ENCODE measurements around the gene OST4.
A peak's percentile ranks its signal among the peaks of the same experiment; 100 is the strongest.

The OST4 gene

GRCh38 chr2:27024188-27024587 is 47.3 kb downstream of the OST4 start:
- TF ChIP-seq CTCF (IDR thresholded peaks at IDR 0.05; ENCODE audit: low read length, missing control alignments) = peak; percentile 17
- H3K4me3 ChIP-seq (replicated peaks; ENCODE audit: low read depth, low read length) = no peak overlapping the region
- no peak for DNase-seq (ENCODE audit: low read depth)

DNA sequence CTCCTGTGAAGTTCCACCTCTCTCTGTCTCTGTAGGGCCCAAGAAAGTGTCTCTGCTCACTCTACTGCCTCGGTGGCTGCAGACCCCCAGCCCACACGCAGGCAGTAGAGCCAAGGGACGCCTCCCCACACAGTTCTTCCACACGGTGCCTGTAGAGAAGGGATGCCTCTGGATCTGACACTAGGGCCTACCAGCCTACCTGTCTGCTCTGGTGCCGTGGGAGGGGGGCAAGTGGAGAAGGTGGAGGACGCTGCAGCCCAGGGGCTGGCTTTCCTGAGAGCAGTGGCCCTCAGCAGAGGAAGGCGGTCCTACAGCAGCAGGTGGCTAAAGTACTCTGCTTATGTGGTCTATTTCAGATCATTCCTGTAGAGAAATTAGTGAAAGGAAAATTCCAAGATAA is 47.7 kb downstream of the OST4 start:
- DNase-seq (ENCODE audit: low read depth) = no peak
- TF ChIP-seq CTCF (IDR thresholded peaks at IDR 0.05; ENCODE audit: low read length, missing control alignments) = no peak
- H3K4me3 ChIP-seq (replicated peaks; ENCODE audit: low read depth, low read length) = no peak overlapping the region

DNA sequence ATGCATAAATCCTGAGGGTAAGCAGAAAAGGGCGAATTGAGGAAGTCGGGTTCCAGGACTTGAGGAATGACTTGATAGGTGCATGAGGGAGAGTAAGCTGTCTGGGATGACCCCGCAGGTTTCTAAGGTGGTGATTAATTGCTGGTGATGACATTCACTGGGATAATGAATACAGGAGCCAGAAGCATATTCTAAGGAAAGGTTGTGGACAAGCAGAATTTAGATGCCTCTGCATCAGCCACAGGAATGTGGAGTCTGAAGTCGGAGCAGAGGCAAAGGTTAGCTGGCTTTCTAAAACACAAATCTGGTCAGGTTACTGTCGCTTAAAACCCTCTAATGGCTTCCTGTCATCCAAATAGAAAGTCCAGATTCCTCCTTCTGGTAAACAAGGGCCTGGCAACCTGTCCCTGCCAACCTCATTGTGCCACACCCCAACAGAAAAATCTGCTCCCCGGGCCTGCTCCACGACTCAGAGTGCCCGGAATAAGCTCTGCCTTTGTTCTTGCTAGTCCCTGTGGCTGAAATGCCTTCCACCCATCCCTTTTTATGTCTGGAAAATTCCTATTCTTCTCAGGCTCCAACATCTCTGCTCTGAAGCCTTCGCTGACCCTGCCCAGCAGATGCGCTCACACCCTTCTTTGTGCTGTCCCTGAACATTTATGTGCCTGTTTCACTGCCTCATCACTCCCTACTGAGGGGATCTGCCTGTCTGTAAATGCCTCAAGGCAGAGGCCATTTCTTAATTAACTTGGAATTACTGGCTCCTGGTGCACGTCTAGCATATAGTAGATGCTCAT is 50.0 kb downstream of the OST4 start:
- DNase-seq (ENCODE audit: low read depth) = no peak
- no peak for TF ChIP-seq CTCF (IDR thresholded peaks at IDR 0.05; ENCODE audit: low read length, missing control alignments)

More for the DNA sequence above, 50.0 kb downstream of the OST4 start:
- no peak overlapping the region for H3K4me3 ChIP-seq (replicated peaks; ENCODE audit: low read depth, low read length)
